B cell (primary cell): ENCODE results near the gene GRXCR2. TPM values are rescaled to one million over a fixed set of nuclear protein-coding genes. Genes with fewer than 3 reads are reported as not detected.

Source experiments
- ATAC-seq: fragments of 200-7000 bp; cut with Tn5 transposase; one replicate; pipeline ENCODE4 v1.10.0; 2021; ENCODE audit warnings: low read depth, mild to moderate bottlenecking, moderate number of reproducible peaks, moderate library complexity
- CTCF ChIA-PET: fragments of 350-600 bp; sonication (Branson Sonifier 250); formaldehyde crosslinking; loops from one replicate; lab custom pipeline; 2021; ENCODE audit warnings: antibody characterized with exemption, inconsistent platforms; lab: Charles Lee
- POLR2A ChIA-PET: fragments of 350-600 bp; sonication (Branson Sonifier 250); formaldehyde crosslinking; loops from one replicate; lab custom pipeline; 2021; ENCODE audit warnings: antibody characterized with exemption; lab: Charles Lee
- DNase-seq: peaks from one replicate; pipeline ENCODE4 v3.0.0; 2013
- H2AFZ ChIP-seq: 2 replicates; pipeline ENCODE4 v1.6.1; 2012; ENCODE audit warnings: mild to moderate bottlenecking, low read depth, low read length; ENCODE audit not compliant: insufficient read depth, poor library complexity, severe bottlenecking
- H3K27ac ChIP-seq, 2 donors: 1 replicate in 1 of 2; 2 replicates in 1 of 2; pipeline ENCODE4 v1.5.1; 2012 to 2013; ENCODE audit warnings: low read length in 2 of 2, mild to moderate bottlenecking in 2 of 2, moderate library complexity in 1 of 2
- H3K27me3 ChIP-seq, 4 experiments: fragments of 200-600 bp in 1 of 4; sonication (generic) in 1 of 4; replicated peaks in 1 of 4; 1 replicate in 2 of 4; 2 replicates in 2 of 4; pipeline versions ENCODE4 v1.6.1 to v1.7.0; 2013 to 2016; ENCODE audit warnings: low read length in 3 of 4, mild to moderate bottlenecking in 2 of 4, mixed read lengths in 1 of 4, moderate library complexity in 1 of 4; ENCODE audit not compliant: insufficient read depth in 4 of 4, control insufficient read depth in 3 of 4; ENCODE audit errors: control extremely low read depth in 1 of 4
- H3K36me3 ChIP-seq, 2 experiments: replicated peaks in 1 of 2; 1 replicate in 1 of 2; 2 replicates in 1 of 2; pipeline versions ENCODE4 v1.6.1 to v1.7.1; 2013; ENCODE audit warnings: low read length in 1 of 2; ENCODE audit not compliant: insufficient read depth in 2 of 2, control insufficient read depth in 1 of 2; ENCODE audit errors: control extremely low read depth in 1 of 2, extremely low read depth in 1 of 2
- H3K4me1 ChIP-seq, 2 donors: fragments of 200-600 bp in 1 of 2; sonication (generic) in 1 of 2; 1 replicate in 1 of 2; 2 replicates in 1 of 2; pipeline versions ENCODE4 v1.5.1 to v1.6.1; 2013 to 2017; ENCODE audit warnings: low read length in 2 of 2; ENCODE audit not compliant: control insufficient read depth in 2 of 2, insufficient read depth in 2 of 2
- H3K4me2 ChIP-seq: replicated peaks from 2 replicates; pipeline ENCODE3; 2012; ENCODE audit warnings: mild to moderate bottlenecking, low read depth, low read length; ENCODE audit not compliant: poor library complexity, severe bottlenecking
- H3K4me3 ChIP-seq, 5 experiments: fragments of 200-600 bp in 1 of 5; sonication (generic) in 1 of 5; 1 replicate in 3 of 5; 2 replicates in 2 of 5; pipeline versions ENCODE4 v1.5.1 to v1.7.0; 2011 to 2016; ENCODE audit warnings: low read length in 4 of 5, mild to moderate bottlenecking in 4 of 5, low read depth in 2 of 5, control low read depth in 1 of 5, moderate library complexity in 1 of 5; ENCODE audit not compliant: insufficient read depth in 1 of 5; ENCODE audit errors: control extremely low read depth in 1 of 5, extremely low read depth in 1 of 5
- H3K79me2 ChIP-seq: fragments of 200-600 bp; sonication (generic); one replicate; pipeline ENCODE4 v1.6.0; 2016; ENCODE audit warnings: low read length; ENCODE audit not compliant: control insufficient read depth, insufficient read depth
- H3K9ac ChIP-seq: fragments of 200-600 bp; sonication (generic); 2 replicates; pipeline ENCODE4 v1.6.1; 2017; ENCODE audit warnings: mild to moderate bottlenecking, low read length, moderate library complexity
- H3K9me3 ChIP-seq, 3 donors: one replicate each; pipeline versions ENCODE4 v1.6.1 to v1.7.1; 2013; ENCODE audit warnings: low read length in 2 of 3; ENCODE audit not compliant: control insufficient read depth in 2 of 3, insufficient read depth in 1 of 3; ENCODE audit errors: control extremely low read depth in 1 of 3
- H4K20me1 ChIP-seq: 2 replicates; pipeline ENCODE4 v1.6.0; 2012; ENCODE audit warnings: mild to moderate bottlenecking, low read length; ENCODE audit not compliant: insufficient read depth, control insufficient read depth, poor library complexity, severe bottlenecking
- H3K27ac Mint-ChIP-seq: one replicate; pipeline ENCODE4 v1.8.0; 2021; ENCODE audit warnings: mixed read lengths
- H3K27me3 Mint-ChIP-seq: one replicate; pipeline ENCODE4 v1.8.0; 2021; ENCODE audit warnings: mixed read lengths
- H3K4me1 Mint-ChIP-seq: one replicate; pipeline ENCODE4 v1.8.0; 2021; ENCODE audit warnings: mixed read lengths
- H3K4me3 Mint-ChIP-seq: one replicate; pipeline ENCODE4 v1.8.0; 2021; ENCODE audit warnings: mixed read lengths
- H3K9me3 Mint-ChIP-seq: one replicate; pipeline ENCODE4 v1.8.0; 2022; ENCODE audit warnings: mixed read lengths; ENCODE audit not compliant: insufficient read depth
- CTCF ChIP-seq: fragments of 200-600 bp; IDR thresholded peaks from one replicate; pipeline ENCODE4 v1.8.0; 2022; ENCODE audit warnings: antibody characterized with exemption, mild to moderate bottlenecking
- EZH2 ChIP-seq: IDR thresholded peaks from 2 replicates; pipeline ENCODE4 v1.6.1; 2012; ENCODE audit warnings: borderline replicate concordance, low read depth, mild to moderate bottlenecking, moderate library complexity, low read length; ENCODE audit not compliant: insufficient read depth, poor library complexity, severe bottlenecking
- WGBS: methylation state at CpG from one replicate; pipeline ENCODE4 v1.1.5; 2013; ENCODE audit warnings: missing lambda C conversion rate; ENCODE audit not compliant: insufficient coverage; 5-methylcytosine and 5-hydroxymethylcytosine counted together
- intact Hi-C: fragments of 100-400 bp; cut with micrococcal nuclease; formaldehyde crosslinking; loops from one replicate; pipeline ENCODE4 v1.10.0; 2022
- polyA plus RNA-seq: library from polyadenylated mRNA; depleted of rRNA; stranded (reverse); fragments of >200 nt; gene quantifications from 2 replicates; pipeline ENCODE4 v1.2.3, GENCODE V29; 2012
- total RNA-seq, 2 donors: library from RNA; stranded (reverse); fragments of 120-200 nt in 1 of 2; gene quantifications; 1 replicate in 1 of 2; 2 replicates in 1 of 2; pipeline versions ENCODE4 v1.2.3 to v1.2.4, GENCODE V29; 2013 to 2022

Gene GRXCR2
- total and polyA plus RNA-seq, 2 donors (not counting 1 experiment from before 2014, with no cell fraction given) = not detected

GRCh38 chr5:145826895-145827674, 45.7 kb downstream of the GRXCR2 start:
- Histone ChIP-seq H3K79me2 (no peaks in the 10 kb centered on the region), H3K4me1 (no peaks in the 10 kb centered on the region), H3K4me2 (no peak overlapping the region), H3K27me3 (no peaks in the 10 kb centered on the region), H3K9ac (no peak overlapping the region), H3K4me3 (no peak overlapping the region), H3K36me3 (no peaks in the 10 kb centered on the region), H3K9me3 (no peaks in the 10 kb centered on the region), H2AFZ (no peak overlapping the region), H4K20me1 (no peaks in the 10 kb centered on the region), H3K27ac (no peak overlapping the region)
- DNase-seq (no peak), ATAC-seq (no peak)
- no peak for TF ChIP-seq CTCF
- no peak for TF ChIP-seq EZH2
- CTCF ChIA-PET = interaction anchor here (0.9 to 3.6 kb wide), 4 partner anchors 8 to 1623 kb away, joined by 3 to 49 read pairs (median 10); partner anchors contain the start of gene PRELID2
- Mint-ChIP-seq H3K27me3 (no peaks in the 10 kb centered on the region), H3K27ac (no peak overlapping the region), H3K4me3 (no peak overlapping the region), H3K4me1 (no peaks in the 10 kb centered on the region), H3K9me3 (no peaks in the 10 kb centered on the region)
- POLR2A ChIA-PET = no interaction called here
- WGBS = 93% methylated on average over 6 of the region's 8 CpGs
- intact Hi-C loops = loop anchor here (5.0 kb wide), 3 partner anchors 130 to 1340 kb away; no protein-coding TSS in a partner anchor

- WGBS = no CpG with 5 or more reads among the region's 3 CpGs
- Histone ChIP-seq H3K27ac (no peak overlapping the region), H3K9ac (no peak overlapping the region), H3K79me2 (no peaks in the 10 kb centered on the region), H3K4me1 (no peaks in the 10 kb centered on the region), H4K20me1 (no peaks in the 10 kb centered on the region), H3K27me3 (no peaks in the 10 kb centered on the region), H3K4me3 (no peak overlapping the region), H3K9me3 (no peaks in the 10 kb centered on the region), H3K36me3 (no peaks in the 10 kb centered on the region), H3K4me2 (no peak overlapping the region), H2AFZ (no peak overlapping the region)
- intact Hi-C loops = loop anchor here (5.0 kb wide), 3 partner anchors 128 to 1338 kb away; no protein-coding TSS in a partner anchor
- H3K27me3 Mint-ChIP-seq = no peaks in the 10 kb centered on the region
- H3K4me1 Mint-ChIP-seq = no peaks in the 10 kb centered on the region
- H3K27ac Mint-ChIP-seq = no peak overlapping the region
- H3K9me3 Mint-ChIP-seq = no peaks in the 10 kb centered on the region
- no peak for TF ChIP-seq EZH2
- peak; percentile 79 for TF ChIP-seq CTCF
- no peak overlapping the region for H3K4me3 Mint-ChIP-seq
- DNase-seq (peak; percentile 53), ATAC-seq (no peak)
- ChIA-PET POLR2A (no interaction called here), CTCF (interaction anchor here (0.8 to 3.6 kb wide), 8 partner anchors 10 to 1622 kb away, joined by 3 to 49 read pairs (median 4); partner anchors contain the start of gene PRELID2)
Measured at GRCh38 chr5:145825751-145826180, 47.0 kb downstream of the GRXCR2 start.
